SK-N-SH treated with all-trans-retinoic acid at 6 μM for 48 hours (cell line): ENCODE measurements around the gene TESMIN.

ENCODE experiments used
- ARNTL ChIP-seq: fragments of 450-650 bp; formaldehyde crosslinking; IDR thresholded peaks from 2 replicates; pipeline ENCODE4 v1.5.0; 2020; ENCODE audit warnings: low read depth, mild to moderate bottlenecking, moderate library complexity, borderline replicate concordance
- CREB5 ChIP-seq: fragments of 250-450 bp; sonication (Bioruptor Pico); IDR thresholded peaks from 2 replicates; pipeline ENCODE4 v1.5.1; 2020; ENCODE audit warnings: low read depth, mild to moderate bottlenecking, moderate library complexity

GRCh38 chr11:68780829-68781228 is 29.5 kb upstream of the TESMIN start:
- TF ChIP-seq ARNTL (CRISPR knock-in tag): no peak
- TF ChIP-seq CREB5 (CRISPR knock-in tag): no peak
